Measurements from ENCODE around the gene SPAG8. TPM values are rescaled to one million over a fixed set of nuclear protein-coding genes. Genes with fewer than 3 reads are reported as not detected.
A peak's percentile ranks its signal among the peaks of the same experiment; 100 is the strongest.

Gene SPAG8
- total RNA-seq, 1 donor from 2014 or later, result not detected

DNA sequence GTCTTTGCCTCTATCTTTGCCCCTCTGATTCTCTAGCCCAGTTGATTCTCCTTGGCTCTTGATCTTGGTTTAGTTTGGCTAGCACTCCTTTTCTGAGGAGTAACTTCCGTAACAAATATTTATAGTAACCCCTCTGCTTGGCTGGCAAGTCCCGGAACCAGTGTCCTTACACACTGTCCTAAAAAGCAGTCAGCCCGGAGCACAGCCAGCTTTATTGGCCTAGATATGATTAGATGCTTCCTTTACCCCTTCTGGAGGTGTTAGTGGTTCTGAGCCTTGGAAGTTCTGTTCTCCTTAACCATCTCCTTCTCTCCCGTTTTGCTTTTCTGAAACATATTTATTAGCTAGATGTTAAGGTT lies 41.0 kb downstream of the SPAG8 start:
- Histone ChIP-seq H3K36me3 (no peaks in the 10 kb centered on the region), H3K4me1 (peaks cover 6 to 13% of the 10 kb centered on the region in 2 donors), H3K4me3 (peak overlapping the region in 1 of 2 donors; percentile 17), H3K9me3 (no peaks in the 10 kb centered on the region), H3K27me3 (no peaks in the 10 kb centered on the region), H3K27ac (peak overlapping the region; percentile 39 to 56)
- intact Hi-C loops (cut with DNase I), result no loop called here
- TF ChIP-seq, protein P1, sequence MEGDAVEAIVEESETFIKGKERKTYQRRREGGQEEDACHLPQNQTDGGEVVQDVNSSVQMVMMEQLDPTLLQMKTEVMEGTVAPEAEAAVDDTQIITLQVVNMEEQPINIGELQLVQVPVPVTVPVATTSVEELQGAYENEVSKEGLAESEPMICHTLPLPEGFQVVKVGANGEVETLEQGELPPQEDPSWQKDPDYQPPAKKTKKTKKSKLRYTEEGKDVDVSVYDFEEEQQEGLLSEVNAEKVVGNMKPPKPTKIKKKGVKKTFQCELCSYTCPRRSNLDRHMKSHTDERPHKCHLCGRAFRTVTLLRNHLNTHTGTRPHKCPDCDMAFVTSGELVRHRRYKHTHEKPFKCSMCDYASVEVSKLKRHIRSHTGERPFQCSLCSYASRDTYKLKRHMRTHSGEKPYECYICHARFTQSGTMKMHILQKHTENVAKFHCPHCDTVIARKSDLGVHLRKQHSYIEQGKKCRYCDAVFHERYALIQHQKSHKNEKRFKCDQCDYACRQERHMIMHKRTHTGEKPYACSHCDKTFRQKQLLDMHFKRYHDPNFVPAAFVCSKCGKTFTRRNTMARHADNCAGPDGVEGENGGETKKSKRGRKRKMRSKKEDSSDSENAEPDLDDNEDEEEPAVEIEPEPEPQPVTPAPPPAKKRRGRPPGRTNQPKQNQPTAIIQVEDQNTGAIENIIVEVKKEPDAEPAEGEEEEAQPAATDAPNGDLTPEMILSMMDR (IDR thresholded peaks at IDR 0.05), result no peak
- DNase-seq (ENCODE audit: low spot score in 2 of 2), result no peak

DNA sequence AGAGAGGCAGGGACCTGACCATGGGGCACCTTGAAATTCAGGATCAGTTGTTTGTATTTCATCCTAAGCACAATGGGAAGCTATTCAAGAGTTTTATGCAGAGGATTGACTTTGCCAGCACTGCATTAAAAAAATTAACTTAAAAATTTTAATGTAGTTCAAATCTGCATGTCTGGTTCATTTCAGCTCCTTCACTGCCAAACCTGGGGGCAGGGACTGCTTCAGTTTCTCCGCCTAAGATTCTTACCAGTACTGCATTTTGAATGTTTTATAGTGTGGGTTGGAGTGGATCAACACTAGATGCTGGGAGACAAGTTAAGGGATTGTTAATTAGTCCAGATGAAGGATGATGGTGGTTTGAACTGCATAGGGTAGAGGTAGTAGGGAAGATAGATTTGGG lies 42.3 kb downstream of the SPAG8 start:
- TF ChIP-seq, protein P1 (IDR thresholded peaks at IDR 0.05), result no peak
- H3K4me3 ChIP-seq, result no peak overlapping the region
- H3K9me3 ChIP-seq, result no peaks in the 10 kb centered on the region
- intact Hi-C loops (cut with DNase I), result no loop called here
- no peaks in the 10 kb centered on the region for H3K27me3 ChIP-seq
- no peak overlapping the region for H3K27ac ChIP-seq
- no peak for DNase-seq (ENCODE audit: low spot score in 2 of 2)
- H3K4me1 ChIP-seq, result peaks cover 6 to 13% of the 10 kb centered on the region in 2 donors
- no peaks in the 10 kb centered on the region for H3K36me3 ChIP-seq

DNA sequence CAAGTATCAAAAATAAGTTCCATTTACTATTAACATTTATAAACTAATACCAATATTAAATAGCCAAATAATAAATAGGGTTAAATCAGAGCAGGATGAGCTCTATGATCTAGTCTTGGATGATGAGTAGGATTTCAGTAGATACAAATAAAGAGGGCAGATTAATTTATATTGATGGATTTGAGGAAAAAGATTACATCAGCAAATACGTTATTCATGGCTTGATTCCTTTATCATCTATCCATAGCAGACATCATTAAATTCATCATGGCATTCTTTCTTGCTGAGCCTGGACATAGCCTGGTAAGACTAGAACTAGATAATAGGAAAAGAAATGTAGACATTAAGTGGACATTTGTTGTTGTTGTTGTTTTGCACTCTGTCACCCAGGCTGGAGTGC lies 44.6 kb downstream of the SPAG8 start:
- intact Hi-C loops (cut with DNase I), result no loop called here

DNA sequence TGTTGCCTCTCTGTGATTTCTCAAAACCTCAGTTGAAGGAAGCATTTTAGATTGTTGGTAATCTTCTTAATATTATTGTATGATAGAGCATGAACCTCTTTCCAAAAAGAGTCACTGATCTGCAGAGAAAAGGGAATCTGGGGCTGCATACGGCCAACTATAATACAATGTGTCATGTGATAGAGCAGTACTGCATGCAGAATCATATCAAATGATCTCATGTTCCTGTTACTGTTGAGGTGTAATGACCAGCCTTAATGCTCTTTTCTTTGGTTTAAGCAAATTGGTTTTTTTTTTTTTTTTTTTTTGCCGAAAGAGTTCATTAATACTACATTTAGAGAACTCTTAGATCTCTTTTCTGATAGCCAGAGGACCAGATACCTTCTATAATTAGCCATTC lies 45.1 kb downstream of the SPAG8 start:
- Histone ChIP-seq H3K36me3 (no peaks in the 10 kb centered on the region), H3K4me1 (peaks cover 6 to 12% of the 10 kb centered on the region in 2 donors), H3K27ac (no peak overlapping the region), H3K9me3 (no peaks in the 10 kb centered on the region), H3K4me3 (no peak overlapping the region), H3K27me3 (no peaks in the 10 kb centered on the region)
- intact Hi-C loops (cut with DNase I), result no loop called here
- DNase-seq (ENCODE audit: low spot score in 2 of 2), result no peak
- TF ChIP-seq, protein P1 (IDR thresholded peaks at IDR 0.05), result no peak

More for the DNA sequence above, 44.6 kb downstream of the SPAG8 start:
- Histone ChIP-seq H3K4me1 (peaks cover 6 to 13% of the 10 kb centered on the region in 2 donors), H3K4me3 (no peak overlapping the region), H3K27me3 (no peaks in the 10 kb centered on the region), H3K9me3 (no peaks in the 10 kb centered on the region), H3K36me3 (no peaks in the 10 kb centered on the region), H3K27ac (no peak overlapping the region)
- no peak for DNase-seq (ENCODE audit: low spot score in 2 of 2)
- TF ChIP-seq, protein P1 (IDR thresholded peaks at IDR 0.05), result no peak

DNA sequence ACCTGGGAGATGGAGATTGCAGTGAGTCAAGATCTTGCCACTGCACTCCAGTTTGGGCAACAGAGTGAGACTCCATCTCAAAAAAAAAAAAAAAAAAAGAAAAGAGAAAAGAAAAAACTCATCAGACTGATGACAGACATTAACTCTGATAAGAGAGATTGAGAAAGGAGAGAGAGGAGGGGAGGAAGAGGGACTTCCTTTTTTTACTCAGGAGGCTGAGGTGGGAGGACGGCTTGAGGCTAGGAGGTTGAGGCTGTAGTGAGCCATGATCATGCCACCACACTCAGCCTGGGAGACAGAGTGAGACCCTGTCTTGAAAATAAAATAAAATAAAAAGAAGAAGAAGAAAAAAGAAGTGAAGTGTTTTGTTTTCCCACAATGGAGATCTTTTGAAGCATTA lies 48.3 kb downstream of the SPAG8 start:
- intact Hi-C loops (cut with DNase I), result no loop called here

More for the DNA sequence above, 48.3 kb downstream of the SPAG8 start:
- Histone ChIP-seq H3K36me3 (no peaks in the 10 kb centered on the region), H3K27ac (no peak overlapping the region), H3K4me1 (peaks cover 0 to 16% of the 10 kb centered on the region in 2 donors), H3K9me3 (no peaks in the 10 kb centered on the region), H3K27me3 (no peaks in the 10 kb centered on the region), H3K4me3 (no peak overlapping the region)
- DNase-seq (ENCODE audit: low spot score in 2 of 2), result no peak
- TF ChIP-seq, protein P1 (IDR thresholded peaks at IDR 0.05), result no peak

Measured in ascending aorta (tissue), 2 donors.